AG10803 (cell line): ENCODE measurements around the gene ZNF792.
A peak's percentile ranks its signal among the peaks of the same experiment; 100 is the strongest.

Source experiments
- DNase-seq: peaks from one replicate; pipeline ENCODE4 v3.0.0; 2010; ENCODE audit warnings: low read depth
- H3K4me3 ChIP-seq: 2 replicates; pipeline ENCODE4 v1.5.1; 2011; ENCODE audit warnings: mild to moderate bottlenecking, low read length, control low read depth
- CTCF ChIP-seq: conservative IDR thresholded peaks from 2 replicates; pipeline ENCODE4 v1.5.1; 2011; ENCODE audit warnings: mild to moderate bottlenecking, low read length, control low read depth, inconsistent platforms

ZNF792 gene

GRCh38 chr19:34962687-34963572, 1.1 kb downstream of the ZNF792 start:
- peak overlapping the region; percentile 80 for H3K4me3 ChIP-seq
- no peak for TF ChIP-seq CTCF
- DNase-seq: no peak

DNA sequence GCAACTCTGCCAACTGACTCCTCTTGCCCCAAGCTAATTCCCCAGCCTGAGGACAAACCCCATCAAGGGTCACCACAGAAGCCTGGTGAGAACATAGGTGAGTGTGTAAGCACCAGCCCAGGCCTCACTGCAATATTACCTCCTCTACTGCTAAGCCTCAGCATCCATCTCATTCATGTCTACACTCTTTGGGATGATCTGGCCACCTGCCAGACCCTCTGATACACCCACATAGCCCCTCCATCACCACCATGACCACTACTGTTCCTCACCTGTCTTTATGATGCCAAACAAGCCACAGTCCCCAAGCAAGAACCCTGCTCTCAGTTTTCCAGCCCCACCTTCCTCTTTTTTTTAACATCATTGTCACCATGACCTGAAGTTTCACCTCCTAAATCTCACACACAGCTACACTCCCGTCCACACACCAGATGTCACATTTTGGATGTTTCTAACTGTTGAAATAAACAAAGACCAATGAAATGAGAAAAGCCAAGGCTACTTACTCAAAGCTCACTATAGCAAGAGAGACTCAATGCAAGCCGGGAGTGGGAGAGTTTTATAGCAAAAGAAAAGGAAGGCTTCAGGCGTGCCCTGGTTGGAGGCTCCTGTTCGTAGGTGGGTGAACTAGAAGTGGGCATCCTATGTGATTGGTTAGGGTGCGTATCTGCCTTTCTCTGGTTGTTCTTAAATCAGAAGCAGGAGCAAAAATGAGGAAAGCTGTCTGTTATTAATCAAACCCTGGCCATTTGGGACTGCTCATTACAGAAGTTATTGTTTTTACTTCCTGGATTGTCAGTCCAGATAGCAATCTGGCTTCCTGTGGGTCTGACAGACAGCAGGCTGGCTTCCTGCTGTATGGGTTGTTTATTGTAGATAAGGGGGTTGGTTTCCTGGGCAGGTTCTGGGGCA, 2.0 kb downstream of the ZNF792 start:
- TF ChIP-seq CTCF: no peak
- no peak for DNase-seq
- H3K4me3 ChIP-seq: peak overlapping the region; percentile 80

DNA sequence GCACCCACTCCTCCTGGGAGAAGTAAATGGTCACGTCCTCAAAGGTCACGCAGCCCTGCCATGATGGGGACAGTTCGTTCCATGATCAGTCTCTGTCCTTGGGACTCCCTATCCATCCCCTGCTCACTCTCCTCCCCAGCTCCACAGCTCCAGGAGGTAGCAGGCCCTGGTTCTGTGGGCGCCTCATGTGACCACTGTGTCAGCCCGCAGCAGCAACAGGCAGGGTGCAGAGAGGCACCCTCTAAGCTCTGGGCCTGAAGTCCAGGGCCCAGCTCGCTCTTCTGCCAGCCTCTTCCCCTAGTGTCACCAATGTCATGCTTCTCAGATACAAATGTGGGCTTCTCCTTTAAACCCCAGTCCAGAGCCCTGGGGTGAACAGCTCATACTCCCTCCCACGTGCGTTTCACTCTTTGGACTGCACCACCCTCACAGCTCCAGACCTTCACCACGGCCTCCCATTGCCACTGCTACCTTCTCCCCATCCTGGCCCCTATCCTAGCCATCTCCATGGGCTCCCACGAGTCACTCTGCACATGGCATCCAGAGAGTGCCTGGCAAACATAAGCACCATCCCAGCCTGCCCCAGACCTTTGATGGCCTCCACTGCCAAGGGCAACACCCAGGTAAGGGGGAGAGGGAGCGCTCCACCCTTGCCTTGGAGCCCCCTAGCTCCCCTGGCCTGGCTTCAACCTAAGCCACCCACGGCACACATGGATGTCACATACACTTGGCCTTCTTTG, 2.9 kb downstream of the ZNF792 start:
- DNase-seq: no peak
- TF ChIP-seq CTCF: no peak
- no peak overlapping the region for H3K4me3 ChIP-seq

DNA sequence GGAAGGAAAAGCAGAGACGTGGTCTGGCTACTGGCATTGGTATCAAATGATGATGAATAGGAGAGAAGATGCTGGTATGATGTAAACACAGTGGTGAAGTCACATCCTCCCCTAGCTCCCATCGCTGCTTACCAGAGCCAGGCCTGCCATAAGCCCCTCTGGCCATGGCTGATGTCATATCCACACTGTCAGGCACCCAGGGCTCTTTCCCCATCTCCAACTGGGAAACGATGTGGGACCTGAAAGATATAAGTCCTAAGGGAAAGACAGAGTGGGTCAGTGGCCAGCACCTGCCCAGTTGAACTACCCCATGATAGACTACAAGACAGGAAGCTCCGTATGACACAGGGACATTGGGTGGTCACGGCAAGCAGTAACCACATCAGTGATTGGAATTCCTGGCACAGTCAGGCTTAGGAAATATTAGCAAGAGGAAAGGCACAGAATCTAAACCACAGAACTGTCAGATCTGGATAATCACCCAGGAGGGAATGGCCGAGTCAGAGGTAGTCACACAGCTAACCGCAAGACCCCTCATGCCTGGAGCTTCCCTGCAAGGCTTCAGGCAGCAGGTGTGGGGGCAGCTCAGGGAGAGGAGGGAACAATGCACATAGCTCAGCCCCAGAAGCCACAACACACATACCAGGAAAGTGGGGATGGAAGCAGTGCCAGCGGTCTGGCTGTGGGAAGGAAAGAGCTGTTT, 3.8 kb downstream of the ZNF792 start:
- peak; percentile 75 for DNase-seq
- no peak for TF ChIP-seq CTCF
- no peak overlapping the region for H3K4me3 ChIP-seq

DNA sequence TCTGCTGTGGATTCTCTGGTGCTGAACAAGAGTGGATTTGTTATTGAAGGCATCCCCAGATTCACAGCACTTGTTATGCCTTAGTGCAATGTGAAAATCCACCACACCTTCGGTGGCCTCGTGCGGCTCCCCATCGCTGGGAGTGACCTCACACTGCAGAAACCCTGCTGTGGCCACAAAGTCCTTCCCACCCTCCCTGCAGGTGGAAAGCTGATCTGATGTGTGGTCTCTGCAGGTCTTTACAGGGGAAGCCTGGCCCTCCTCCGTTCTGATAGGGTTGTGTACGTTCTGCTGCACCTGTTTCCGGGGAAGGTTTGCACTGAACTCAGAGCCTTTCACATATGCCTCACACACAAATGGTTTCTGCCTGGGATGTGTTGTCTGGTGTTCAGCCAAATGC, 5.0 kb downstream of the ZNF792 start:
- no peak for TF ChIP-seq CTCF
- H3K4me3 ChIP-seq: no peak overlapping the region
- no peak for DNase-seq

DNA sequence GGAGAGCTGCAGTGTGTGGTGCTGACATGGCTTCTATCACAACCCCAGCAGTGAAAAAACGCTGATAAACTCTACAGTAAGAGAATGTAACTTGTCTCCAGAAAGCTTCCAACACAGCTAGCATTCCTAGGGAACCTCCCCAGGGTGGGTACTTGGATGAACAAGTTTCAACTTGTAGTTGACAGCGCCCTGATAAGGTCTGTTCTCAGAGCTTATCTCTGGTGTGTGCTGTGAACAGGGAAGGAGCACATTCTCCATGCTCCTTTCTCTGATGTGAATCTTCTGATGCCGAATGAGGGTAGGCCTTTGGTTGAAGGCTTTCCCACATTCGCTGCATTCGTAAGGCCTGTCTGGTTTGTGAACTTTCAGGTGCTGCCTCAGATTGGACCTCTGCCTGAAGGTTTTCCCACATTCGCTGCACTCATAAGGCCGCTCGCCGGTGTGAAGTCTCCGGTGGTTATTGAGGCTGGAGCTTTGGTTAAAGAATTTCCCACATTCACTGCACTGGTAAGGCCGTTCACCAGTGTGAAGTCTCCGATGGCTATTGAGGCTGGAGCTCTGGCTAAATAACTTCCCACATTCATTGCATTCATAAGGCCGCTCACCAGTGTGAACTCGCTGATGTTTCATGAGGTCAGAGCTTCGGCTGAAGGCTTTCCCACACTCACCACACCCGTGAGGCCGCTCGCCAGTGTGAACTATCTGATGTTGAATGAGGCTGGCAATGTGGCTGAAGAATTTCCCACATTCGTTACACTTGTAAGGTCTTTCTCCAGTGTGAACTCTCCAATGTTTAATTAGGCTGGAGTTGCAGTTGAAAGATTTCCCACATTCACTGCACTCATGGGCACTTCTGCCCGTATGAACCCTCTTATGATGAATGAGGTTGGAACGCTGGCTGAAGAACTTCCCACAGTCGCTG, 5.9 kb downstream of the ZNF792 start:
- no peak for DNase-seq
- no peak overlapping the region for H3K4me3 ChIP-seq
- no peak for TF ChIP-seq CTCF
